K562 (cell line): ENCODE data around the gene NBEA. TPM values are rescaled to one million over a fixed set of nuclear protein-coding genes. Genes with fewer than 3 reads are reported as not detected.

ENCODE experiments used
- ATAC-seq: fragments of 200-7000 bp; cut with Tn5 transposase; 3 replicates; pipeline ENCODE4 v1.9.1; 2020; ENCODE audit warnings: moderate library complexity
- BruUV-seq: library from RNA; stranded (reverse); fragments of 400-500 nt; replicated peaks from 2 replicates; lab custom pipeline; 2021; lab: Mats Ljungman, UMichigan
- CTCF ChIA-PET: fragments of 300-600 bp; formaldehyde crosslinking; extraction: SDS; loops from one replicate; lab custom pipeline; 2021; ENCODE audit warnings: low intra/inter-chr PET ratio; lab: Yijun Ruan, JAX
- POLR2A ChIA-PET: fragments of 300-600, 350-650 bp; sonication (Branson Sonifier 250); formaldehyde crosslinking; extraction: SDS; loops from one replicate; lab custom pipeline; 2021; ENCODE audit warnings: antibody characterized with exemption, inconsistent platforms; lab: Yijun Ruan, JAX
- DNase-seq, 4 experiments: peaks; one replicate each; pipeline versions ENCODE4 v3.0.0 to v3.0.0-alpha.2; 2011 to 2018; ENCODE audit warnings: low spot score in 3 of 4, mixed read lengths in 3 of 4; ENCODE audit errors: extremely low read depth in 1 of 4
- FAIRE-seq: peaks from 2 replicates; lab custom pipeline; 2011; peaks lifted over from hg19 to GRCh38; lab: Jason Lieb, UNC
- H2AFZ ChIP-seq: 2 replicates; pipeline ENCODE4 v1.6.0; 2011; ENCODE audit warnings: low read depth, low read length, control low read depth, inconsistent platforms
- H3K27ac ChIP-seq: fragments of 200-600 bp; 3 replicates; pipeline ENCODE4 v1.8.0; 2011; ENCODE audit warnings: low read depth, mild to moderate bottlenecking, control low read depth, inconsistent platforms, low read length, moderate library complexity, mixed read lengths; ENCODE audit errors: extremely low read depth
- H3K27me3 ChIP-seq, 2 experiments: fragments of 300-600 bp in 1 of 2; 2 replicates in 1 of 2; 3 replicates in 1 of 2; pipeline versions ENCODE4 v1.6.0 to v1.8.0; 2011; ENCODE audit warnings: inconsistent platforms in 2 of 2, low read length in 2 of 2, mild to moderate bottlenecking in 1 of 2, mixed read lengths in 1 of 2, moderate library complexity in 1 of 2; ENCODE audit not compliant: control insufficient read depth in 2 of 2, insufficient read depth in 2 of 2
- H3K36me3 ChIP-seq: fragments of 300-600 bp; 3 replicates; pipeline ENCODE4 v1.8.0; 2011; ENCODE audit warnings: mild to moderate bottlenecking, low read length, inconsistent platforms; ENCODE audit not compliant: control insufficient read depth, insufficient read depth
- H3K4me1 ChIP-seq, 2 experiments: fragments of 200-600 bp in 1 of 2; replicated peaks in 1 of 2; 2 replicates in 1 of 2; 3 replicates in 1 of 2; pipeline versions ENCODE4 v1.5.1 to v1.8.0; 2011; ENCODE audit warnings: inconsistent platforms in 2 of 2, low read length in 2 of 2, mild to moderate bottlenecking in 1 of 2, mixed read lengths in 1 of 2, moderate library complexity in 1 of 2; ENCODE audit not compliant: control insufficient read depth in 2 of 2, insufficient read depth in 2 of 2
- H3K4me2 ChIP-seq: 2 replicates; pipeline ENCODE4 v1.6.1; 2011; ENCODE audit warnings: low read length, control low read depth, inconsistent platforms, mixed read lengths; ENCODE audit not compliant: insufficient read depth
- H3K4me3 ChIP-seq: fragments of 200-600 bp; sonication (generic), shearing (Covaris generic); 2 replicates; pipeline ENCODE4 v1.5.1; 2016; ENCODE audit warnings: control low read depth, inconsistent platforms
- H3K79me2 ChIP-seq: fragments of 200-600 bp; 3 replicates; pipeline ENCODE4 v1.8.0; 2011; ENCODE audit warnings: low read length, inconsistent platforms; ENCODE audit not compliant: control insufficient read depth, insufficient read depth
- H3K9ac ChIP-seq, 2 experiments: 2 replicates each; pipeline versions ENCODE4 v1.6.0 to v1.6.1; 2011; ENCODE audit warnings: low read depth in 2 of 2, low read length in 2 of 2, control low read depth in 1 of 2, inconsistent platforms in 1 of 2, mild to moderate bottlenecking in 1 of 2, mixed read lengths in 1 of 2; ENCODE audit not compliant: insufficient read depth in 1 of 2
- H3K9me1 ChIP-seq: one replicate; pipeline ENCODE4 v1.6.0; 2011; ENCODE audit warnings: inconsistent platforms, mild to moderate bottlenecking, low read length, moderate library complexity; ENCODE audit not compliant: control insufficient read depth, insufficient read depth
- H3K9me3 ChIP-seq: replicated peaks from 2 replicates; pipeline ENCODE4 v1.5.1; 2011; ENCODE audit warnings: low read depth, low read length, inconsistent platforms; ENCODE audit not compliant: control insufficient read depth, insufficient read depth
- H4K20me1 ChIP-seq: replicated peaks from 2 replicates; pipeline ENCODE4 v1.6.1; 2011; ENCODE audit warnings: low read length, inconsistent platforms, mixed read lengths; ENCODE audit not compliant: control insufficient read depth, insufficient read depth
- CBFB ChIP-seq: sonication (generic); formaldehyde crosslinking; IDR thresholded peaks from 2 replicates; pipeline ENCODE4 v1.4.0; 2020; ENCODE audit warnings: mild to moderate bottlenecking, missing genetic modification reagents
- ETS1 ChIP-seq: conservative IDR thresholded peaks from 2 replicates; pipeline ENCODE4 v1.6.1; 2011; ENCODE audit warnings: low read depth, mild to moderate bottlenecking, low read length; ENCODE audit not compliant: control insufficient read depth
- IRF9 ChIP-seq: fragments of 450-650 bp; IDR thresholded peaks from 2 replicates; pipeline ENCODE4 v1.6.1; 2016; ENCODE audit warnings: missing biosample characterization, missing genetic modification characterization
- MAFG ChIP-seq: fragments of 450-650 bp; conservative IDR thresholded peaks from 2 replicates; pipeline ENCODE4 v1.6.1; 2016; ENCODE audit warnings: missing genetic modification characterization, missing compliant biosample characterization
- MXI1 ChIP-seq: IDR thresholded peaks from 2 replicates; pipeline ENCODE4 v1.6.1; 2011; ENCODE audit warnings: low read depth, mild to moderate bottlenecking, improper control_type of control experiment, low read length
- PBX2 ChIP-seq, 2 experiments: IDR thresholded peaks in 1 of 2; conservative IDR thresholded peaks in 1 of 2; 2 replicates each; pipeline ENCODE4 v1.6.1; 2016; ENCODE audit warnings: low read depth in 2 of 2, mild to moderate bottlenecking in 1 of 2, missing compliant biosample characterization in 1 of 2, missing genetic modification characterization in 1 of 2, moderate library complexity in 1 of 2
- POLR2AphosphoS5 ChIP-seq: IDR thresholded peaks from 2 replicates; pipeline ENCODE4 v1.6.1; 2011; ENCODE audit warnings: mild to moderate bottlenecking, low read depth, low read length, moderate library complexity; ENCODE audit not compliant: control insufficient read depth, insufficient read depth
- PTRF ChIP-seq: fragments of 450-650 bp; IDR thresholded peaks from 2 replicates; pipeline ENCODE4 v1.6.1; 2016; ENCODE audit warnings: mild to moderate bottlenecking, missing genetic modification characterization, missing compliant biosample characterization
- SRSF3 ChIP-seq: fragments of 200-400 bp; formaldehyde crosslinking; IDR thresholded peaks from 2 replicates; pipeline ENCODE4 v1.6.1; 2016; ENCODE audit warnings: mild to moderate bottlenecking, low read length, moderate library complexity; ENCODE audit not compliant: insufficient read depth
- THRB ChIP-seq: fragments of 450-650 bp; formaldehyde crosslinking; conservative IDR thresholded peaks from 2 replicates; pipeline ENCODE4 v1.4.0; 2022; ENCODE audit warnings: mild to moderate bottlenecking, missing genetic modification characterization
- TRIM24 ChIP-seq, 2 experiments: fragments of 450-650 bp; IDR thresholded peaks; 2 replicates each; pipeline ENCODE4 v1.6.1; 2016
- ZC3H4 ChIP-seq: sonication (generic); formaldehyde crosslinking; IDR thresholded peaks from 2 replicates; pipeline ENCODE4 v1.9.0; 2021; ENCODE audit warnings: missing genetic modification reagents, borderline replicate concordance
- ZNF140 ChIP-seq: fragments of 250-450 bp; sonication (Bioruptor Pico); IDR thresholded peaks from 2 replicates; pipeline ENCODE4 v1.8.0; 2021; ENCODE audit warnings: moderate library complexity, mild to moderate bottlenecking, inconsistent platforms
- ZNF445 ChIP-seq: fragments of 250-450 bp; sonication (Bioruptor Pico); IDR thresholded peaks from 2 replicates; pipeline ENCODE4 v1.4.0; 2020; ENCODE audit warnings: low read depth, mild to moderate bottlenecking, moderate library complexity
- WGBS: fragments of 100-300 bp; shearing (Covaris generic); methylation state at CpG from one replicate; pipeline ENCODE4 v1.1.6; 2016; ENCODE audit warnings: low coverage, mixed read lengths; ENCODE audit not compliant: insufficient coverage; ENCODE audit errors: missing lambda C conversion rate; 5-methylcytosine and 5-hydroxymethylcytosine counted together
- in situ Hi-C: fragments of 300-500 bp; cut with MboI; formaldehyde crosslinking; loops from 4 replicates; pipeline ENCODE4 v1.15.0; 2018; ENCODE audit warnings: inconsistent platforms, mixed read lengths
- intact Hi-C: fragments of 100-400 bp; cut with micrococcal nuclease; formaldehyde crosslinking; loops from 2 replicates; pipeline ENCODE4 v1.14.2; 2022
- polyA plus RNA-seq, 8 experiments: library from polyadenylated mRNA; depleted of rRNA in 4 of 8; stranded (reverse) in 5 of 8; unstranded in 3 of 8; fragments of >200 nt; fragmentation: Nextera tagmentation in 2 of 8; fragmentation: Illumina TruSeq in 1 of 8; extraction: Ambion mirVana in 2 of 8; extraction: Trizol in 1 of 8; gene quantifications; 2 replicates each; pipeline versions ENCODE4 v1.2.1 to v1.2.3, GENCODE V29; 2011 to 2014; ENCODE audit warnings: inconsistent platforms in 1 of 8, missing spikeins in 1 of 8
- total RNA-seq, 7 experiments: library from RNA; depleted of rRNA in 6 of 7; stranded (reverse); fragments of >200 nt in 6 of 7; fragmentation: Illumina TruSeq in 2 of 7; extraction: Trizol in 2 of 7; gene quantifications; 2 replicates each; pipeline versions ENCODE4 v1.2.1 to v1.2.3, GENCODE V29; 2011 to 2021; ENCODE audit warnings: low replicate concordance in 1 of 7

NBEA gene
- total and polyA plus RNA-seq, 9 of the 15 experiments (the other 6 are each of a cell fraction or from before 2014, with no cell fraction given): 0.03 to 0.94 (median 0.05) TPM; not detected in 2

- TF ChIP-seq ETS1 (no peak), ZC3H4 (CRISPR knock-in tag) (no peak)
Measured at GRCh38 chr13:35514061-35514477, 572.0 kb downstream of the NBEA start (continued).

GRCh38 chr13:35514801-35515502, 572.9 kb downstream of the NBEA start:
- H3K36me3 ChIP-seq: no peaks in the 10 kb centered on the region
- H4K20me1 ChIP-seq: no peaks in the 10 kb centered on the region
- ChIA-PET POLR2A (no interaction called here), CTCF (no interaction called here)
- no peaks in the 10 kb centered on the region for H3K9me3 ChIP-seq
- no peak overlapping the region for H3K4me2 ChIP-seq
- BruUV-seq: no TSS peak
- no peaks in the 10 kb centered on the region for H3K27me3 ChIP-seq
- H2AFZ ChIP-seq: no peak overlapping the region
- no peak for DNase-seq
- no peaks in the 10 kb centered on the region for H3K9me1 ChIP-seq
- no peaks in the 10 kb centered on the region for H3K79me2 ChIP-seq
- H3K4me3 ChIP-seq: no peak overlapping the region
- no peak for FAIRE-seq
- no peak overlapping the region for H3K27ac ChIP-seq
- H3K9ac ChIP-seq: no peak overlapping the region
- WGBS: 0% methylated on average over 6 of the region's 6 CpGs
- no peaks in the 10 kb centered on the region for H3K4me1 ChIP-seq
- in situ Hi-C loops: no loop called here
- ATAC-seq: no peak
- intact Hi-C loops: no loop called here
- no peak for TF ChIP-seq ZNF445
- no peak for TF ChIP-seq IRF9 (tag)
- no peak for TF ChIP-seq POLR2AphosphoS5
- no peak for TF ChIP-seq PBX2 (CRISPR knock-in tag; IDR thresholded peaks at IDR 0.05; ENCODE audit: low read depth)
- TF ChIP-seq PBX2 (tag; conservative IDR thresholded peaks at IDR 0.05; ENCODE audit: low read depth): no peak
- no peak for TF ChIP-seq MXI1
- TF ChIP-seq CBFB (CRISPR knock-in tag): no peak
- no peak for TF ChIP-seq SRSF3
- TF ChIP-seq ZNF140 (CRISPR knock-in tag): no peak
- no peak for TF ChIP-seq TRIM24 (IDR thresholded peaks at IDR 0.05)
- TF ChIP-seq MAFG (tag): no peak
- no peak for TF ChIP-seq PTRF
- no peak for TF ChIP-seq THRB
